Measurements from ENCODE around the gene STMND1.
"Not testable (repeated sequence)": the region's sequence is repeated elsewhere in the genome, so short reads cannot be mapped to it uniquely, and the experiment has no call there.

The STMND1 gene

DNA sequence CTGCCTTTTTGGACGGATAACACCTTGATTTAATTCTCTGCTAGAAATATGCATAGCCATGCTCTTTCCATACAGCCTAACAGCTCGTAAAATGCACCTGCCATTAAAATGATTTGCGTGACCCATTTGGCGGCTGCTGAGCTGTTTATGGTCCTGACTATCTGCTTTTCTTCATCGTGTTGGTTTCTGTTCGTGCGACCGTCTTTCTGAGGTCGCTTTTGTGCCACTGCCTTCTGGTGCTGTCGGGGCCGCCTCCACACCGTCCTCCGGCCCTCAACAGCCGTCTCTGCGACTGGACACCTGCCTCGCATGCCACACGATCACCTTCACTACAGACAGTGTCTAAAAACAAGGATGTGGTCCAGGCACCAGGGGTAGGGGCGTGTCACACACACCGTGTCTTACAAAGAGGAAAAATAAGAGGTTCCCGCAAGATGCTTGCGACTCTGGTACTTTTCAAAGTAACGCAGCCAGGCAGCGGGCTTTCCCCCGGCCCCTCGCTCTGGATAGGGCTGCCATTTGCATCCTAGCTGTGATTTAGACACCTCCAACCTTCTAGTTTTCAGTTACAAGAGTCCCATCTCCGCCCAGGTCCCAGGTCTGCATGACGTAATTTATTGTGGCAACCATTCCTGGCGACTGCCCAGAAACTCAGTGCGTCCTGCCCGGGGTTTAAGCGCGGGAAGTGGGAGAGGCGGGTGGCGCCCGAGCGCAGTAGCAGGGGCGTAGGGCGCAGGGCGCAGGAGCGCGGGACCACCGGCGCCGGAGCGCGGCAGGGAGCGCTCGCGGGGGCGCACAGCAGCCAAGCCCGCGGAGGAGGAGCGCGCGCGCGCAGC, at the start of gene STMND1:
Gene STMND1, plus strand, starts transcription at position 629 of the 836 bp plus-strand sequence. CDS start 208 bp downstream, outside the sequence.
- no peak for DNase-seq (ENCODE audit: extremely low read depth in 1 of 2, low read depth in 1 of 2)

GRCh38 chr6:17054647-17055046, 47.2 kb upstream of the STMND1 start:
- no peak for DNase-seq (ENCODE audit: extremely low read depth in 1 of 2, low read depth in 1 of 2)

DNA sequence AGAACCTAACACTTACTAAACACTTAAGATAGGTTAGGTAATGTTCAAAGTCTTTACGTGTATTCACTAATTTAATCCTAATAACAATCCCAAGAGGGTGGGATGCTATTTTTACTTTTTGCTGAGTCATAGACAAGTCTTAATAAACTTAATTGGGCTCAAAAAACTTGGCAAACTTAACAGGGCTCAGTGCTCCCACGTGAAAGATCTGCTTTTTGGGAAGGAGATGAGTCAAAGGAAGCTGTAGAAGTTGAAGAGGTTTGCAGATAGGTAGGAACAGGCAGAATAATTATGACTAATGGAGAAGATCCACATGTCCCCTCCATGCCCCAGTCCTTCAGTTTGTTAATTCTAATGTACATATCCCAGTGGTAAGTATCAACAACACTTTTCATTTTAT, 44.5 kb upstream of the STMND1 start:
- no peak for DNase-seq (ENCODE audit: extremely low read depth in 1 of 2, low read depth in 1 of 2)

- DNase-seq (ENCODE audit: extremely low read depth in 1 of 2, low read depth in 1 of 2) = no peak
These were observed 43.3 kb upstream of the STMND1 start for GRCh38 chr6:17058550-17058949.

- DNase-seq (ENCODE audit: extremely low read depth in 1 of 2, low read depth in 1 of 2) = no peak
These were observed 42.8 kb upstream of the STMND1 start for GRCh38 chr6:17059022-17059421.

DNA sequence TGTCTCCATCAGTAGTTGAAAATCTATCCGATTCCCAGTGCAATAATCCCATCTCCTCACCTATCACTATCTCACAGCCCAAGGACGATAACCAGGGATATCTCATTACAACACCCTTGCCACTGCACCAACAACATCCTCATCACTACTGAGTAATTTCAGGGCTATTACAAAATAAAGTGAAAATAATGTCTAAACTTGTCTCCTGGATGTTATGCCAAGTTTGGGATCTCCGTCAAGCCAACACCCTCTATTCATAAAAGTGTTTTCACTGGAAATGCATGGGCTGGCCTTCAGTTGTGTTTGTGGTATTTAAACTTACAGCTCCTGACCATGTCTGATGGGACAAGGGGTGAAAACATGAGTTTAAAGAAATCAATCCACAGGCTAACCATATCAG, 42.0 kb upstream of the STMND1 start:
- DNase-seq (ENCODE audit: extremely low read depth in 1 of 2, low read depth in 1 of 2) = no peak

- no peak for DNase-seq (ENCODE audit: extremely low read depth in 1 of 2, low read depth in 1 of 2)
These were observed 40.8 kb upstream of the STMND1 start for GRCh38 chr6:17061097-17061496.

DNA sequence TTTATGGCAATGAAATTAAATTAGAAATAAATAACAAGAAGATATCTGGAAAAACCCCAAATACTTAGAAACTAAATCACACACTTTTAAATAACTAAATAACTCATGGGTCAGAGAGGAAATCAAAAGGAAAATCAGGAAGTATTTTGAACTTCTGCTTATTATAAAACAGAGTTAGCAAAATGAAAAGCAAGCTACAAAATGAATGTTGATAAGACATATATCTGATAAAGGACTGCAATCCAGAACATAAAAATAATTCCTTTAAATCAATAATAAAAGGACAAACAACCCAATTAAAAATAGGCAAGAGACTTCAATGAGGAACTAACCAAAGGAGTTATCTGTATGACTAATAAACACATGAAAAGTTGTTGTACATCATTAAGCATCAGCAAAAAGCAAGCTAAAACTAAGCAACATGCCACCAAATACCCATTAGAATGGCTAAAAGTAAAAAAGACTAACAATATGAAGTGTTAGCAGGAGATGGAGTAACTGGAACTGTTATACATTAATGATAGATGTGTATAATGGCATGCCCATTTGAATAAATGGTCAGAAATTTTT, 38.9 kb upstream of the STMND1 start:
- no peak for DNase-seq (ENCODE audit: extremely low read depth in 1 of 2, low read depth in 1 of 2)

GRCh38 chr6:17064975-17065374, 36.9 kb upstream of the STMND1 start:
- no peak for DNase-seq (ENCODE audit: extremely low read depth in 1 of 2, low read depth in 1 of 2)

GRCh38 chr6:17066610-17067009, 35.2 kb upstream of the STMND1 start:
- no peak for DNase-seq (ENCODE audit: extremely low read depth in 1 of 2, low read depth in 1 of 2)

GRCh38 chr6:17068972-17069371, 32.9 kb upstream of the STMND1 start:
- not testable (repeated sequence) for DNase-seq (ENCODE audit: extremely low read depth in 1 of 2, low read depth in 1 of 2)

- DNase-seq (ENCODE audit: extremely low read depth in 1 of 2, low read depth in 1 of 2) = not testable (repeated sequence)
These were observed 31.4 kb upstream of the STMND1 start for GRCh38 chr6:17070400-17070799.

- not testable (repeated sequence) for DNase-seq (ENCODE audit: extremely low read depth in 1 of 2, low read depth in 1 of 2)
These were observed 28.3 kb upstream of the STMND1 start for GRCh38 chr6:17073596-17073995.

DNA sequence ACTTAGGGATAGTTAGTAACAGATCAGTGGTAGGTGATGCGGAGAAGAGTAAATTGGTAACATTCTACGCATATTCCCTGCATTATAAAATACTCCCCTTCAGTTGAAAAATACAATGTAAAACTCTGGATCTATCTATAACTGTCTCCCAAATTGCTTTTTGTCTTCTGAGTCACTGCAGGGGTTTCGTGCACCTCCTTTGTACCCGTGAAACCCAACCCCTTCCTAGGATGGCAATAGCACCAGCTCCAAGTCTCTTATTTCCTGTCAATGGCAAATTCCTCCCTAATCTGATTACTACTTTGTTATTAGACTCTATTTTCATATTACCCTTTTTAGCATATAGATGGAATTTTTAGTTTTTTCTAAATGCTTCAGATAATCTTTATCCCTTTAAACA, 20.6 kb upstream of the STMND1 start:
- no peak for DNase-seq (ENCODE audit: extremely low read depth in 1 of 2, low read depth in 1 of 2)

GRCh38 chr6:17081860-17082508, 19.9 kb upstream of the STMND1 start:
- DNase-seq (ENCODE audit: extremely low read depth in 1 of 2, low read depth in 1 of 2) = no peak

GRCh38 chr6:17083397-17083796, 18.5 kb upstream of the STMND1 start:
- no peak for DNase-seq (ENCODE audit: extremely low read depth in 1 of 2, low read depth in 1 of 2)

- no peak for DNase-seq (ENCODE audit: extremely low read depth in 1 of 2, low read depth in 1 of 2)
These were observed 15.4 kb upstream of the STMND1 start for GRCh38 chr6:17086469-17086868.

GRCh38 chr6:17088091-17088611, 13.7 kb upstream of the STMND1 start:
- no peak for DNase-seq (ENCODE audit: extremely low read depth in 1 of 2, low read depth in 1 of 2)

GRCh38 chr6:17091122-17091521, 10.7 kb upstream of the STMND1 start:
- DNase-seq (ENCODE audit: extremely low read depth in 1 of 2, low read depth in 1 of 2) = no peak

DNA sequence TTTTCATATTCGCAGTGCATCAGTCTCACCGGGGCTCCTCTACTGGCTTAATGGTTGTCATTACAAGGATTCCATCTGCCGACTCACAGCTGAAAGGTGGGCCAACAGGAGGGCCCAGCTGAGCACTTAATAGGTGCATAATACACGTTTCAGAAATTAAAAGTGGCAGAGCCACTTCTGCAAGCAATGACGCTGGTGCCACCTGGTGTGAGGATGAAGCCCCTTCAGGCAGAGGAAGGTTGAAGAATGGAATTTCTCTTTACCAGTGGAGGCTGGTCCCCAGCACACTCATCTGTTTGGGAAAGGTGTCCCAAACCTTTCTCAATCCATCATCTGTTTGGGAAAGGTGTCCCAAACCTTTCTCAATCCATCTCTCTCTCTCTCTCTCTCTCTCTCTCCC, 8.2 kb upstream of the STMND1 start:
- no peak for DNase-seq (ENCODE audit: extremely low read depth in 1 of 2, low read depth in 1 of 2)

DNA sequence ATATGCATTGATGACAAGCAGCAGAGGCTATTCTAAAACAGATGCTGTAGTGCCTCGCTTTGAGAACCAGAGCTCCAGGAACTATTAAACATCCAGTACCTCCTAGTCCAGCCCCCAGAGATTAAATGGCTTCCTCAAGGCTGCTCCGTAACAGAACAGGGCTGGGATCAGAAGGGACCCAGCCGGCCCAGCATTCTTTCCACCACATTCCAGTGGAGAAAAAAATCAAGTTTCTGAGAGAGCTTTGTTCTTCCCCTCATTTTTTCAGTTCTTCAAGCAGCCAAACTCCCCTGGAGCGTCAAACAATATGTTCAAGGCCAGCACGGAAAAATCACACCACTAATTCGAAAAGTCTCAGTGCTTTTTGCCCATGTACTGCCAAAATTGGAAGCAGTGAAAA, 5.8 kb upstream of the STMND1 start:
- no peak for DNase-seq (ENCODE audit: extremely low read depth in 1 of 2, low read depth in 1 of 2)

DNA sequence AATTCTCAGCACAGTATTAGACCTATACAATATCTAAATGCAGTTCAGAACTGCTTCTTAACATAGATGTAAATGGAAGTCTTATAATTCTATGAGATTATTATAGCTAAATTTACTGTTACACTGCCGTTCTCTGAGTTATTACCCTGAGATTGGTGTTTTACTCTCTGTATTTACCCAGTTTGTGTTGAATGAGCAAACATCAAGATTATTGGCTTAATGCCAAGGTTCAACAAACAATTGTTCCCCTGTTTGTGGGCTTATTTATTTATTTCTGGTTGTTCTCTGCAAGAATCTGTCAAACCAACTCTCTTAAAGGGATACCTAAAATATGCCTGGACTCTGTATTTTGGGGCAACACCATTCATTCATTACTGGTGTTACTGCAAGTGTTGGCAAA, 5.2 kb upstream of the STMND1 start:
- DNase-seq (ENCODE audit: extremely low read depth in 1 of 2, low read depth in 1 of 2) = no peak

Measured in stimulated activated CD8-positive, alpha-beta memory T cell treated with anti-CD3 and anti-CD28 coated beads, Interleukin-7, amount 100 ng/mL, for 48 hours (primary cell).